ENCODE measurements around the gene CREB5.

The CREB5 gene

DNA sequence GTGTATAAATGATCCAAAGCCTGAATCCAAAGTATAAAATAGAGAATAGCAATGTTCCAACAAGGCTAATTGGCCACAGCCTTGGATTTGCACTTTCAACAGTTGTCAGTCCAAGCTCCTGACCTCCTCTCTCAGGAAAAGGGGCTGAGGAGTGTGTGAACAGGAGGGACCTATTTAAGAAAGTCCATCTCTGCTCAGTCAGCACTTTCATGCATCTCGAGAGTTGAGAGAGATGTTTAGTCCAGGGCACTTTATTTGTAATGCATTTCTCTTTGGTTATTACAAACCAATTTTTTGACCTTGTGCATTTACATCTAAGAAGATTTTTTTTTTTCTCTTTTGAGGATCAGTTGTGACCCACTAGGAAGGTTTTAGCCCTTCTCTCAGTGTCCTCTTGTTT is 244.2 kb downstream of the CREB5 start:
- DNase-seq: no peak

- no peak for DNase-seq
Measured at GRCh38 chr7:28658381-28658780, 246.1 kb downstream of the CREB5 start.

DNA sequence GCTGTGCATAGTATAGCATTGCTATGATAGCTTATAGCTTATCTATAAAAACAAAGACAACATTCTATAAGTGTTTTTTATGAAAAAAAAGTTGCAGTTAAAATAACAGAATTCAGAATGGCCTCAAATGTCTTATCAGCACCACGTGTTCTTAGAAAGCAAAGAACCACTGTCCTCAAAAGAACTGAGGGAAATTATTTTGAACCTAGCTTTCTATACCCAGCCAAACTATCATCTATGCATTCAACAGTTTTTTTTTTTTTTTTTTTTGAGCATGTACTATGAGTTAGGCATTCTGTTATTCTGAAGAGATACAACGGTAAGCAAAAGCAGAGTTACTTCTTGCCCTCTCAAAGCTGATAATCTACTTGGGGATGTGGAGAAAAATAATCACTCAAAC is 247.8 kb downstream of the CREB5 start:
- DNase-seq: no peak

- DNase-seq: no peak
Measured at GRCh38 chr7:28661826-28662595, 249.7 kb downstream of the CREB5 start.

- DNase-seq: no peak
Measured at GRCh38 chr7:28666154-28666553, 253.8 kb downstream of the CREB5 start.

GRCh38 chr7:28668085-28668484 is 255.8 kb downstream of the CREB5 start:
- DNase-seq: no peak

DNA sequence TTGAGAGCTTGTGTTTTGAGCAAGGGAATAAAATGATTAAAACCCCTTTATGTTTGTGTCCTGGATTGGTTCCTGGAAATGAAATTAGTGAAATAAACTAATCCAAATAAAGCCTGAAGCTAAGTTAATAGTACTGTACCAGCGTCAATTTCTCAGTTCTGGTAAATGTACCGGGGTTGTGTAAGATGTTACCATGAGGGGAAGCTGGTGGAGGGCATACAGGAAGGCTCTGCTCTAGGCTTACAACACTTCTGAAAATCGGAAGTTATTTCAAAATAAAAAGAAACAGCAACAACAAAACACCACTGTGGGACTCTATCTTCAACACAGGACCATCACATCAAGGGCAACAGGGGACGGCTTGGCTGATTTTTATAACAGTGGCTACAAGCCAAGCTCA is 257.0 kb downstream of the CREB5 start:
- DNase-seq: no peak

DNA sequence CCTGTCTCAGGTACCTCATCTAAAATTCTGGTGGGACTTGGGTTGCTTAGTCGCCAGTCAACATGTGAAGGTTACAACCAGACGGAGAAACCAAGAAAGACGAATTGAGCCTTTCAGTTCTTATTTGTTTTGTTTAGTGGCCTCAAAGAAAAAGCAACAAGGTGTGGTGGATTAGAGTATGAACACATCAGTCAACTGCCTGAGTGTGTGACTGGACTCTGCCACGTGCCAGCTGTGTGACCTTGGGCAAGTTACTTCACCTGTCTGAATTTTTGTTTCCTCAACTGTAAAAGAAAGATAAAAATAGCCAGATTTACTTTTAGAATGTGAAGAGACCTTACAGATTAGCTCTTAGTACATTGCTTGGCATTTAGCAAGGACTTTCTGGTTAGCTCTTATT is 259.2 kb downstream of the CREB5 start:
- DNase-seq: no peak

DNA sequence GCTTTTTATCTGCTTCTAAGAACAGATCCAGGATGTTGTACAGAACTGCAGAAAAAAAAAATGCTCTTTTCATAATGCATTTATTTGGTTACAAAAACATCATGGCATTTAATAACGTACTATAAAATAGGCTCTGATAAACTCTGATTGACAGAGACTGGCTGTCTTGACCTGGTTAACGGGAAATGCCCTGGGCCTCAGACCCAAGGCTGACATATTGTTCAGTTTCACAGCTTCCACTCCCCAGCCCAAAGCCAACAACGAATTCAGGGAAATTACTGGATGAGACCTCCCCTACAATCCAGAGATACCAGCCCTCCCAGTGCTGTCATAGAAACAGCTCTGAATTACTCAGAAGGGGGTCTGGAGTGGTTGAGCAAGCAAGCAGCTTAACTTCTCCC is 260.1 kb downstream of the CREB5 start:
- DNase-seq: no peak

DNA sequence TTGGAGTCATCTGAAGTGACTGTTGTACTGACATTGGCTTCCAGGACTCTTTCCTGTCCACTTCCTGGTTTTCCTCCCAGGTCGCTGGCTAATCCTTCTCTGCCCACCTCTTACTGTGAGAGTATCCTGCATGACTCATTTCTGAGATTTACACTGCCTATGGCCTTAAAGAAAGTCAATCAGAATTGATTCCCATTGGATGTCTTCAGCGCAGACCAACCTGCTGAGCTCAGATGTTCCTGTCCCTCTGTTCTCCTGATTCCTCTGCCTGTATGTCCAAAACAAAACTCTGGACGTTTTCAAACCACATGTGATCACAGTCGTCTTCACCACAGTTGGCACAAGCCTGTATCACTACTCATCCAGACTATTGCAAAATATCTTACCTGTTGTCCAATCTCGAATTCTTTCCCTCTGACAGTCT is 262.1 kb downstream of the CREB5 start:
- DNase-seq: no peak

GRCh38 chr7:28675429-28675828 is 263.1 kb downstream of the CREB5 start:
- DNase-seq: no peak

- DNase-seq: no peak
Measured at GRCh38 chr7:28677668-28678067, 265.4 kb downstream of the CREB5 start.

DNA sequence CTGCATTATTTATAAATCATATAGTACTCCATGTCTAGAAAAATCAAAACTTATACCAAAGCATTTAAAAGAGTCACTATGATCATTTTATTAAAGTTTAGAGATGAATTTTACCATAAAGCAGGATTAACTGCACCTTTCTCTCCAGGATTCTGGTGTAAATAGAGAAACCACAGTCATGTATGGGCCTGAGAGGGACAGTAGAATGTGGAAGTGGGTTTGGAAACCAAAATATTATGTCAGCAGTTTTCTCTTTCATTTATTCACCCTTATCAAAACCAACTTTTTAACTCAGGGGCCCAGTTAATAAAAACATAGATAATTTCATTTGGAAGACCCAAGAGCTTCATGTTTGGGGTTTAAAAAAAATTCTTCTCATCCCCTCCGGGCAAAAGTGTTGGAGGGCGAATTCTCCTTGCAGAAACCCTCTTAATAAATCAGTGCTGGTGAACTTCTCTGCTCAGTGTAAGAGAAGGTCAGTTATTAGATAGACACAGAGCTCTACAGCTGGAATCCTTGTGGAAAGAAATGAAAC is 266.2 kb downstream of the CREB5 start:
- DNase-seq: no peak

DNA sequence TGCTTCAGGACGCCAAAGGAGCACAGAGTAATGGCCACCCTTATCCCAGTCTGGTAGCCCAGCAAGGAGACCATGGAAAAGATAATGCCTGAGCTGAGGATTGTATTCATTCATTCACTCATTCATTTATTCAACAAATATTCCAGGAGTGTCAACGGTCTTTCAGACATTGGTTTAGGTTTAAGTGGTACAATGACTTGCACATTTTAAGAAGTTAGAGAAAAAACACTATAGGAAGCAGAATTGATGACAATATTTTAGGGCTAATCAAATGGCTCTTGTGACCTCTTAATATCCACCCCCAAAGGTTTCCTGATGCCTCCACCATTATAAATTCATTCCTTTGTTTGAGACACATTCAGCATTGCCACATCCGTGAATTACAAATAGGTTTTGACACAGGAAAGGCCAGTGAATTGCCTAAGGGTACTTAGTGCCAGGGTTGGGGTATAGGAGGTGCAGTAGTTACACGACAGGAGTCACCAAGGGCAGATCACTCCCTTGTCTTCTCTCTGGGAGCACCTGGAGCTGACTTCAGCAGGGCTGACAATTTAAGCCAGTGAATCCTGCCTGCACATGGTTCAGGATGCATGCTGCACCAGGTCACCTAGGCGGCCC is 269.5 kb downstream of the CREB5 start:
- no peak for DNase-seq

GRCh38 chr7:28682801-28683200 is 270.5 kb downstream of the CREB5 start:
- no peak for DNase-seq

DNA sequence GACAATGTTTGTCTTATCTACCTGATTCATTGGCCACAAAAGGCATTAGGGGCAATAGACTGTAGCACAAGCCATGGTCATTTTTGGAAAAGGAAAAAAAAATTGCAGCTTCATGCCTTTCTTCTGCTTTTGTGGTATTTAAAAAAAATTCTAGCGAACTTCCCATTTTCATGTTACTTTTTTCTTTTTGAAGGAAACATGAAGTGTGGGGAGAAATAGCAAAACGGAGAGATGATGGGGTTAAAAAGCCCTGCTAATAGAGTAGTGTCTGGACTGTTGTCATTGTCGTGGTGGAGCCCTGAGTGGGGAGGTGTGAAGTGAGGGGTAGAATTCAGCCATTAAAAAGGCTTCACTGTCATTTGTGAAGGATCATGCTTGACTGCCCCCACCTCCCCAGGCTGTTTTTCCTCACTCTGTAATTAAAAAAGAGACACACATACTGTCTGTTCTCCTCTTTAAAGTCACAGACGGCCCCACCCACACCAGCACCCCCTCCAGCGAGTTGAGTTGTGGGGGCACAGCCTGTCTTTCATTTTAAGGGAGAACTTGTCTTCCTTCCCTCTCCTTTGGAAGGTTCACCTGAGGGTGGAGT is 272.4 kb downstream of the CREB5 start:
- DNase-seq: no peak

- no peak for DNase-seq
Measured at GRCh38 chr7:28685242-28685643, 272.9 kb downstream of the CREB5 start.

- DNase-seq: peak; percentile 99
Measured at GRCh38 chr7:28685644-28686417, 273.5 kb downstream of the CREB5 start.

GRCh38 chr7:28686418-28686800 is 274.1 kb downstream of the CREB5 start:
- DNase-seq: peak; percentile 28

DNA sequence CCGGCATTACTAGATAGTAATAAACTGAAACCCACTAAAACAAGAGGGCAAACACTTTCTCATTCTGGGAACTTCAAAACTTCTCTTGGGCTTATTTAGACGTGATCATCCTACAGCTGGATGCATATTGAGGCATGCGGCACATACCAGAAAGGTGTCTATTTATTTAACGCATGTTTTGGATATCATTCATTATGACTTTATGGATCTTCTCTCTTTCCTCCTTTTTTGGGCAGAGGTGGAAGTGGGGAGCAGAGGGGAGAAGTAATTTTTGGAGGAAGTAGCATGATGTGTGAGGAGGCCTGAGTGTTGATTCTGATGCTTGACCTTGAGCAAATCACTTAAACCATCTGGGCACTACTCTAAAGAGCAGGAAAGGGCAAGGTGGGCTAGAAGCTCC is 275.2 kb downstream of the CREB5 start:
- DNase-seq: no peak

DNA sequence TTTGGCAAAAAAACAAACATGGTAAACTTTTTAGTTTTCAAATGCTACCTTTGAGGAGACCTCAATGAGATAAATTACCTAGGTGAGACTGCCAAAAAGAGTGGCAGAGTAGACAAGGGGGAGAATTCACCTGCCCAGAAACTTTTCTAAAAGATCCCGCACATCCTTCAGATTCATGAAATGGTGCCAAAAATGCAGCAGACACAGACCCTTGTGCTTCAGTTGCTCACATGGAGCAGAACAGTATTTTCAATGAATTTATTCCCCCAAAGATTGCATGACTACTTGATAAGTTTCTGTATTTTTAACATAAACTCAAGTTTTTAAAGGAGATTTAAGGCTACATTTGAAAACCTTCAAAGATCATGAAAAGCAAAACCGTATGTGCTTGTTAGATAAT is 275.9 kb downstream of the CREB5 start:
- DNase-seq: no peak

DNA sequence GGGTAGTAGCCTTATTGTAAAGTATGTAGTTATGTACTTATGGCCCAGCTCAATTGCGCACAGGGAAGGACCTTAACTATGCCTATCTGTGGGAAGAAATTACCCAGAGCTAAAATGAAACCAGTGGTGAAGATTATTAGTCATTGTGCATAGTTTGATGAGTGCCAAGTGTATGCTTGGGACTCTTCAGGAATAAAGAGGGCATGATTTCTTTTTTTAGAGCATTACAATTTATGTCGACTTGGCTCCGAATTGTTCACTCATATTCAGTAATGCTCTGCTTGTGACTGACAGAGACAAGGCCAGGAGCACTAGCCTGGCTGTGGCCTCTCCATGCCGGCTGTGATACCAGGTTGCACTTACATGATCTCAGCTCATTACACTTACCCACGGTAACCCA is 276.3 kb downstream of the CREB5 start:
- DNase-seq: no peak
